Inflammatory macrophage treated with lipopolysaccharide for 4 hours (primary cell): Measurements from ENCODE around the gene TNN.
A peak's percentile ranks its signal among the peaks of the same experiment; 100 is the strongest.

ENCODE experiments used
- DNase-seq: peaks from one replicate; pipeline ENCODE4 v3.0.0-alpha.2; 2020

The TNN gene

DNA sequence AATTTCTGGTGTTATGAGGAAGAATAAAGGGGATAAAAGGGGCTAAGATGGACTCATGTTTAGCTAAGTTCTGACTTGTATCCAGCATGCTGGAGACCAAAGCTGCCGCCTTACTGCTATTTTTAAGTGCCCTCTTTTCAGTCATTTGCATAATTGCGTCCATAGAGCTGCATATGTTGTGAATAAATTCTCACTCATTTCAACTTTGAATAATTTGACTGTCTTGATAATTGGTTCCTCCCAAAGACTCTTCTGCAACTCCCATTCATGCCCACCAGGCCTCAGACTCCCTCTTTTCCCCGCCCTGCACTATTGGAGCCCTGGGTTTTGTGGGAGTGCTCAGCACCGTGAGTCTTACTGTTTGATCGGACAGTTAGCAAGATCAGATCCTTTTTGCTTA is 79.9 kb downstream of the TNN start:
- DNase-seq = no peak

DNA sequence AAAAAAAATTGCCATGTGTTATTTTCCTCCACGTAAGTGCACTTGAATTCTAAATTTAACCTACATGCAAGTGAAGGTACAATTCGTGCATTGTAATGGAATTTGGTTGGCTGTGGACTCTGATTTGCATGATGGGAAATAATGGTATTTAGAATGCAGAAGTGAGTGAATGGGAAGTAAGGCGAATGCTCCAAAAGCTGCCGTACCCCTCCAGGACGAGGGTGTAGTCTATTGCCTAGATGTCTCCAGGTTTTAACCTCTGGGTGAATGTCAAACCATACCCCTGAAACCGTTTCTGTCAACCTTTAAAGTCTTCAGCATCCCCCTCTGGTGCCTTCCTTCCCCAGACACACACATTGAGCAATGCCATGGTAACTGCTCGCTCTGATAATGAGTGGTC is 80.4 kb downstream of the TNN start:
- DNase-seq = no peak

DNA sequence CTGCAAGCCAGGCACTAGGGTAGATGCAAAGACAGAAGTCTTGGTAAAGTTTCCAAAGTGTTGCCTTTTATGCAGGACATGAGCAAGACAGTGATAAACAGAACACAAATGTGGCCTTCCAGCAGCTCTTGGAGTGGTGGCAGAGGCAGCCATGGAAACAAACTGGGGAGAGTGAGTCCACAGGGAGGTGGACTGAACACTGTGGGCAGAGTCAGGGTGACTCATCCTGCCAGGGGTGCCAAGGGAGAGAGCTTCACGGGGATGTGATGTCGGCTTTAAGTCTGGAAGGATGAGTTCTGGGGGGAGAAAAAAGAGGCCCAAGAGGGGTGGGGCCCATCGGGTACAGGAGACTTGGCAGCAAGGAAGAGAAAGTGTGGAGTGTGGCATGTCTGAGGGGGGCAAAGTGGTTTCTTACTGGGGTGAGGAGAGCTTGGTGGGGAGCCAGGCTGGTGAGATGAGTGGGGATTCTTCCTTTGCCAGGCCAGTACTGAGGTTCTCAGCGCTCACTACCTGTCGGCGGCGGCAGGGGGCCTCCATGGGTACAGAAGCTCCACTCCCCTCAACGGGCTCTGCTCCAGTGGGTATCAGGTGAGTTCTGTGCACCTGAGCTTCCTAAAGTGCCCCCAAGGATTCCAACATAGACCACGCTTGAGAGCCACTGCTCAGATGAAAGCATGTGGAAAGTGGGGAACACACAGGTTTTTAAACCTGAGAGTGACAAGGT is 83.1 kb downstream of the TNN start:
- DNase-seq = no peak

DNA sequence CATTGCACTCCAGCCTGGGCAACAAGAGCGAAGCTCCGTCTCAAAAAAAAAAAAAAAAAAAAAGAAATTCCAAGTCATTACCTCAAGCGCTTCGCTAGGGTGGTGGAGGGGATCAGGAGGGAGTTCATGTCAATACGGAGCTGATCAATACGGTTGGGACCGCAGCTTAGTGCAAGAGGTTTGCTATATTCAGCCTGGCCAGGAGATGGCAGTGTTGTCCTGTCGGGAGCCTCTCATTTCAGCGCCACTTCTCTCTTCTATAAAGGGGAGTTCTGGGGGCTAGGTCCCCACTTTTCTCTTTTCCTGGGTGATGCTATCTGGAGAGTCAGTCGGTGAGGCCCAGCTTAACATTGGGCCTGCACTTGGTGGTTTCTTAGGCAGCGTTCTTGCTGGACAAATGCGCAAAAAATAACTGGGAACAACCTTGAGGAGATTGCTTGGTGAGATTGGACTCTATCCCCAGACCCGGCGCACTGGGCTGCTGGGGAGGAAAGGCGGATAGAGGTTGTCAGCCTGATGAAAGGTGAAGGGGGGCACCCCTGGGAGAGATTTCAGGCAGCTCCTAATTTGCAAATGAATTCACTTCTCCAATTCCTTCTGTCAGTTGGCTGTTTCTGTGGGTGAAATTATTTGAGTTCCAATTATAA is 84.5 kb downstream of the TNN start:
- peak; percentile 38 for DNase-seq

DNA sequence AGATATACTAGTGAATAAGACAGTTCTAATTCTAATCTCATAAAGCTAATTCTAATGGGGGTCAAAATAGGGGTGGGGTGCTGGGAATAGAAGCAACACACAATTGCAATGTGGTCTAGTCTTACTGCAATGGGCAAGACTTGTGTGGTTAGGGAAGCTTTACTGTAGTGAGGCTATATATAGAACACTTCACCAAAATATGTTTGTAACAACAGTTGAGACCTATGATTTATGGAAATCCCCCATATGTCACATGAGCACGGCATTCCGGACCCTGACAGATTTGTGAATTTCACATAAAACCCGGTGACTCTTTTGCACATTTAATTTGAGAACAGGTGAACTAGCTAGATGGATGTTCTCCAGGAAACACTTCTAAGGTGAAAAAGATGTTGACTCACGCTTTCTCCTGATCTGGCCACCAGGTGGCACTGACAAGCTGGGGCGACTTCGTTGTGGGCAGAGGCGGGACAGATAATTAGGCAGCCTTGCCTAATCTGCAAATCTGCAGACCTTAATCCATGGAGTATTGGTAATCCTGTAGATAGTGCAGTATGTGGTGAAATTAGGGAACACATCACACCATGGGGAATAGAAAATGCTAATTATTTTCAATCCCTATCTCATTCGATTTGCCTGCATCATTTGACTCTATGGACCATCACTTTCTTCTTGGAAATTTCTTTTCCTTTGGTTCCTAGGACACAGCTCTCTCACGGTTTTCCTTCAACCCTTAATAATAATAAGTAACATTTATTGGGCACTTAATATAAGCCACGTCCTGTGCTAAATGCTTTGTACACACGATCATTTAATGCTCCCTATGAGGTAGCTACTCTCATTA is 87.2 kb downstream of the TNN start:
- DNase-seq = peak; percentile 57

DNA sequence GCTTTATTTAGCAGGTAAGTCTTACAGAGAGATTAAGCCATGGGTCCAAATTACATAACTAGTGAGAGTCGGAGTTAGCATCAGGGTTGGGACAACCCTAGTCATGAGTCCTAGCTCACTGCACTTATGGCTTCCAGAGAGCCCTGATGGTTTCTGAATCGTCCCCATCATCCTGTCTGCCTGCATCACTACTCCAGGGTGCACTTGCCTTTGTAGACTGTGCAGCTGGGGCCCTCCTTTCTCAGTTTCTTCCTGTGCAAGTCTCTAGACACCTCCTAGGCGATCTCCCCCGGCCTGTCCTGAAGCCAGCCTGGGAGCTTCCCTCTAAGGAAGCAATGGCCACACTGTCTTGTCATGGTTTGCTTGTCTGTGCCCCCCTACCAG is 87.8 kb downstream of the TNN start:
- no peak for DNase-seq

DNA sequence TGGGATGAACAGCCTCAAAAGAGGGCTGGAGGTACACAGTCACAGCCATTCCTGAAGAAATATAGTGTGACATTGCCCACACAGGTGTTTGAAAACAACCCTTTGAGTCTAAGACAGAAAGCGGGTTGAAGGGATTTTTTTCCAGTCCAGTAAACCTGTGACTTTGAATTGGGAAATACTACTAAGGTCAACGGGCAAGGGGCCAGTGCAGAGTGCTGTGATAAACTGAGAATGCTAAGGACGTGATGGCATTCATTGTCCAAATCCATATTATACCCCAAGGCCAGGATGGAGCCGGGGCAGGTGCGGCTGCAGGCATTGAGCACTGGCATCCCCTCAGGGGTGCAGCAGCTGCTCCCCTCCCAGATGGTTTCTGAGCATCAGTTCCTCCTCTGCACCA is 88.3 kb downstream of the TNN start:
- DNase-seq = no peak

DNA sequence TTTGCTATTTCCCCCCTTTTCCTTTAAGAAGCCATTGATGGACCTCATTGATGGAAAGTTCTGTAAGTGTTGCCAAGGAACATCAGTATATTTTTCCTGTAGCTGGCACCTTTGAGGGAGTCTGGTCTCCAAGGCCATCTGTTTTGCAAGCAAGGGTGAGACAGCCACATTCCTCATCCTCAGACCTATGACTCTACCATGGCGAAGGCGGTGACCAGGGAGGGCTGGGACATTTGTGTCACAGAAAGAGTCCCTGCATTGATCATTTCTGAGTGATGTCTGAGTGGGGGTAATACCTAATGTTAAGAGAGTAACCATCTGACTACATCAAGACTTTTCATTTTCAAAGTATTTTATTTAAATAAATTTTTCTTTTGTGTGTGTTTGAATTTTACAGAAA is 89.6 kb downstream of the TNN start:
- DNase-seq = no peak

DNA sequence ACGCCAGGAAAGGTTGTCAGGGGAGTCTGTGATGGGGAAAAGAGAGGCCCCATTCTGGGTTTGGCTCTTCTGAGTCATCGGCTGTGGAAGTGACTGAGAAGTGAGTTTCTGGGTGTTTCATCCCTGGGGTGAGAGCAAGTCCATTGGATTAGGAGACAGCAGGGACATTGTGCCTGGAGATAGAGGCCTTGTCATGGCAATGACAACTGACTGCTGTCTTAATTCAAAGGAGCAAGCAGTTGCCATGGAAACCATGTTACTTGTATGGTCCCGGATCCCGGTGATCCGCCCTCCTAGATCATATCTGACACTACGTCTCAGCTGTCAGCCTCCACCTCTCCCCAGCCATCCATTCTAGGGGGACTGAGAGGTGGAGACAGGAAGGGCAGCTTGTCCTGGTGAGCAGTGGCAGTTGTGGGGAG is 90.5 kb downstream of the TNN start:
- no peak for DNase-seq

DNA sequence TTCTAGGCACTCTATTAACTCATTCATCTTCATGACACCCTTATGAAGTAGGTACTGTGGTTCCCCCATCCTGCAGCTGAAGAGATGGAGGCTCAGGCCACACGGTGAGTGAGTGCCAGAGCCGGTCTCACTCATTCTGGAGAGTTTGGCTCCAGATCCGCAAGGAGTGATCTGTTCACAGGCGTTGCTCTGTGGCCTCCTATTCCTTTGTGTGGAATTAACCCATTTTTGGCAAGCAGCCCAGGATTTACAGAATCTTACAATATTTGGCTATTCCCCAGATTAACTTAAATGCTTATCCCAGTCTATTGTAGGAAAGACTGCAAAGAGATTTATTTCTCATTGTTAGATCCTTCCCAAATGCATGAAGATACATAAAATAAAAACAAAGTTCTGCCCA is 95.3 kb downstream of the TNN start:
- DNase-seq = no peak

DNA sequence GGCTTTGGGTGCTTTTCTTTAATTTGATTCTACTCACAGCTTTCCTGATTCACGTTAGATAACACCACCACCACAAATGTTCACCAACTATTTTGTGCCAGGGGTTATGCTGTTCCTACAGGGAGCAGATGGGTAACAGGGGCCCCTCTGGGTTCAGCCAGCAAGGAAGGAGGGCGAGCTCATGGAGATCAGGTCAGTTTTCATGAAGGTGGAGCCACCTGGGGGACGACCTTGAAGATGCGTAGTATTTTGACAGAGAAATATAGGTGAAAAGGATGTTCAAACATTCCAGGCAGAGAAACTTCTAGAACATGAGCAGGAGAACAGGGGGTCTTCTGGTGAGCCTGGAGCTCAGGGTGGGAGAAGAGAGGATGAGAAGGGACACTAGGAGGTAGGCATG is 96.1 kb downstream of the TNN start:
- DNase-seq = no peak

DNA sequence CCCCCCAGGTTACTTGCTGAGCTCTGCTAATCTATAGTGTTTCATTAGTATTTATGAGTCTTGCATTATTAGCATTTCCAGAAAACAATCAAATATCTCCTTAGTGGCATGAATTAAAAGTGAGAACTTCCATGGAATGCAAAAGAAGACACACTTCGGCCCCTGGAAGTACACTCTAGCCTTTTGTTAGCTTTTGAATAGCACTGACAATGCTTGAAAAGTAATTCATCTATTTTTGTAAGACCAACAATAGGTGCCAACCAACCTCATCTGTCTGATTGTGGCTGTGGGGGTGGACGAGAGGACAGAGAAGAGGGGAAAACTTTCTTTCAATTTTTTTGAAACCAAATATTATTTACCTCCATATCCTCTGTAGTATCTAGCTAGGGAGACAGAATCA is 97.1 kb downstream of the TNN start:
- no peak for DNase-seq

DNA sequence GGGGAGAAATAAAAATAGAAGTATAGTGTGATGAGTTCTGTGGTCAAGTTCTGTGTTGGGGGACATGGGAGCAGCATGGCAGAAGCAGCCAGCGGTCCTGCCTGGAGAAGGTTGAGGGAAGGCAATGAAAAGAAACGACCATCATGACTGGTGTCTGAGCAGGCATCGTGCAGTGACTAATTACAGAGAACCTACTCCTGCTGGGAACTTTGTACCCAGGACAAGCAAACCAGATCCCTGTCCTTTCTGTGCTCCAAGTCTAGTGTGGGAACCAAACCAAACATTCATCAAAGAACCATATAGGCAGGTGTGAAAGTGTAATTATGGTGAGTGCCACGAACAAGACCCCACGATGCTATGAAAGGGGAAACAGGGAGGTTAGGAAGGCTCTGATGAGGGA is 99.1 kb downstream of the TNN start:
- no peak for DNase-seq

DNA sequence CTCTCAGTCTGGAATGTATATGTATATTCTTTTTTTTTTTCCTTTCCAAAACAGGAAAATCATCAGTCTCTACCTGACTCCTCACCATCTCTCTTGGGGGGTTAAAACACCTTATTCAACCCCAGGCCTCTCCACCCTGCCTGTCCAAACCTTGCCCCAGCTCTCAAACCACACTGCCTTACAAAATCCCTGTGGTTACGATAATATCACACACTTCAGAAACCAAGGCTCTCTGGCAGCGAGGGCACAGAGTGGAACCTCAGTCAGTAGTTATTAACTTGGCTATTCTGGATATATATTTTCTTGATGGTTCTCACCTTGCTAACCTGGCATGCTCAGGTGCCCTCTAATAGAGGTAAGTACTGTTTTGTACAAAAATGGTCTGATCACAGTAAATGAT is 100.2 kb downstream of the TNN start:
- no peak for DNase-seq

DNA sequence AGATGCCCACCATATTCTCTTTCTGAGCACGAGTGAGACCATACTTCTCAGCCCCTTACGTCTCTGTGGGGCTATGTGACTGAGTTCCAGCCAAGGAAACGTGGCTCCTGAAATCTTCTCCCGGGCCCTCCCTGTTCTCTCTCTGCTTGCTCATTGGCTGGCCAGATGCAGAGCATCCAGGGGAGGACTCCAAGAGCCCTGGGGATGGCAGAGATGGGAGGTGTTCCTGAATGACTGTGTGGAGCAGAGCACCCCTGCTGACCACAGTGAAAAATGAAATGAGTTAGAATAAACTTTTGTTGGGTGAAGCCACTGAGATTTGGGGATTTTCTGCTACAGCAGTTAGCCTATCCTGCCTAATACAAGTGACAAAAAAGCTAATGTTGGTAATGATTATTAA is 101.1 kb downstream of the TNN start:
- DNase-seq = no peak

DNA sequence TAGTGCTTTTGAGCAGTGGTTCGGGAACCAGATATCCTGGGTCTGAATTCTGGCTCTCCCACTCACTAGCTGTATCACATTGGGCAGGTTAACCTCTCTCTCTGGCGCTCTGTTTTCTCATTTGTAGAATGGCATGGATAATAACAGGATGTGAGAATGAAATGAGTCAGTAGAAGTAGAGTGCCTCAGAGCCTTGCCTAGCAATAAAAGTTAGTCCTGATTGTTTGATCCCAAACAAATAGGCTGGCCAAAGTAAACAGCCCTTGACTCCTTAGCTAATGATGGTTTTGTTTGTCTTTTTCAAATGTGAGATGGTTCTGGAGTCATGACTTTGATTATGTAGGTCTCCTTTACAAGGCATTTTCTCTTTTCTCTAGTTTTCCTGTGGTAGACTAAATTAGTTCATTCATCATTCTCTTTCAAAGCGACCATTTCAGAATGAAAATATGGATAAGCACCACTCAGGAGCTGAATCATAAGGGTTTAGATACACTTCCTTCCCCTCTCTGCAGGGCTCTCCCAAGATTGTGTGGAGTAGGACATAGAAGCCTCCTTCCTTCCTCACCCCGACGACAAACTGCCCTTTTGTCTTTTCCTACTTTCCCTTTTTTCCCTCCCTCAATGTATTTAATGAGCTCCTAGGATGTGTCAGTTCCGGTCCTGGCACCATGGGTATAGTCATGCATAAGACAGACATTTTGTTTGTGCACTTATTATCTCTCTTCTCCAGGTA is 101.8 kb downstream of the TNN start:
- DNase-seq = no peak

DNA sequence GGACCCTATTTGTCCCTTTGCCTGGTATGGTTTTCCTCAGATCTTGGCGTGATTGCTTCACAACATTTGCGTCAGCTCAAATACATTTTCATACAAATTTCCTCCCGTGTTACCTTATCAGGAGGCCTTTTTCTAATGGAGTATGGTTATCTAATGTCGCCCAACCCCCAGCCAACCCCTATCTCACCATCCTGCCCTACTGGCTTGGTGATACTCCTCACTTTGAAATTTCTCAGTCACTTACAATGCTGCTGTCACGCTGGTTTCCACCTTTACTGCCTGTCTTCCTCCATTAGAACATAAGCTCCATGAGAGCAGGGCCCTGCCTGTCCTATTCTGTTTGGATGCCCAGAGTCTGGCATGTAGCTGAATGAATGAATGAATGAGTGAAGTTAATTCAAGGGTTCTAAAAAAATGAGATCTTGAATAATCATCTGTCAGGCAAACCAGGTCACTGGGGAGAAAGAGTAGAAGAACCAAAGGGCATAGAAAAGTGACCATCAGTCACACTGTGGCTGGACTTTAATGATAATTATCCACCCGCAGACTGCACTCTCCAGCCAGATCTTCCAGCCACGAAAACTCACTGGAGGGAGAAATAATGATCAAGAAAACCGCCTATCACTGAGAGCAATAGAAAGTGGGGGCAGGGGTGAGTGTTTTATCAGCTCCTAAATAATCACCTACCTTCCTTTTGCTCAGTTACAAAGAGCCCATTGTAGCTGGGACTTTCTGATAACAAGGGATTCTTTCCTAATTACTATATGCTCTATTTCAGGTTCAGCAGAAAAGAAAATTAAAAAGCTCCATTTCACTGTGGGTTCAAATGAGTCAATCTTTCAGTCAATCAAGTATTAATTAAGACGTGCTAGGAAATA is 103.6 kb downstream of the TNN start:
- no peak for DNase-seq

DNA sequence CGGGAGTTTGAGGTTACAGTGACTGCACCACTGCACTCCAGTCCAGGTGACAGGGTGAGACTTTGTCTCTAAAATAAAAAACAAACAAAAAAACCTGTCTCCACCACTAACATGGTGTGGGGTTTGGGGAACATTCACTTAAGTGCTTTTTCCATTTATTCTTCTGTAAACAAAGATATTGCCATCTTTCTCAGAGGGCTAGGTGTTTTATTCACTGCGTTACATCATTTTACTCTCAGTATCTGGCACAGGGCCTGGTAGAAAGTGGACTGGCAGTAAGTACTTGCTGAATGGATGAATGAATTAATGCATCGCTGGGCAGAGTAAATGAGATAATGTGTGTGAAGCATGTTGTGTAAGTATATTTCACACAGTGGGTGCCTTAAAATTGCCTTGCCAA is 104.9 kb downstream of the TNN start:
- no peak for DNase-seq

DNA sequence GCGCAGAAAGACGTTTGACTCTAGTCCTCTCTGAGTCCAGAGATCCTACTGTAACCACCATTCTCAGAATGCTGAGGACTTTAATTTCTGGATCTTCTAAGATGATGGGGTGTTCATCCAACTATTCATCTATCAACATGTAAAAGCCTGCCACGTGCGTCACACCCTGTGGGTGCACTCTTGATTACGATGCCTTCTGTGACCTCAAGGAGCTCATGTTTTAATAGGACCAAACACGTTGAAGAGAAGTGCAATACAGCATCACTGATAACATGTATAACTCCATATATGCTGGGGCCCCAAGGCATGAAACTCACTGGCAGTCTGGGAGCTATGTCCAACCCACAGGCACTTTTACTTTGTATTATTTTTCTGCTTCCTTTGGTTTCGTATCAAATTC is 105.9 kb downstream of the TNN start:
- DNase-seq = no peak

DNA sequence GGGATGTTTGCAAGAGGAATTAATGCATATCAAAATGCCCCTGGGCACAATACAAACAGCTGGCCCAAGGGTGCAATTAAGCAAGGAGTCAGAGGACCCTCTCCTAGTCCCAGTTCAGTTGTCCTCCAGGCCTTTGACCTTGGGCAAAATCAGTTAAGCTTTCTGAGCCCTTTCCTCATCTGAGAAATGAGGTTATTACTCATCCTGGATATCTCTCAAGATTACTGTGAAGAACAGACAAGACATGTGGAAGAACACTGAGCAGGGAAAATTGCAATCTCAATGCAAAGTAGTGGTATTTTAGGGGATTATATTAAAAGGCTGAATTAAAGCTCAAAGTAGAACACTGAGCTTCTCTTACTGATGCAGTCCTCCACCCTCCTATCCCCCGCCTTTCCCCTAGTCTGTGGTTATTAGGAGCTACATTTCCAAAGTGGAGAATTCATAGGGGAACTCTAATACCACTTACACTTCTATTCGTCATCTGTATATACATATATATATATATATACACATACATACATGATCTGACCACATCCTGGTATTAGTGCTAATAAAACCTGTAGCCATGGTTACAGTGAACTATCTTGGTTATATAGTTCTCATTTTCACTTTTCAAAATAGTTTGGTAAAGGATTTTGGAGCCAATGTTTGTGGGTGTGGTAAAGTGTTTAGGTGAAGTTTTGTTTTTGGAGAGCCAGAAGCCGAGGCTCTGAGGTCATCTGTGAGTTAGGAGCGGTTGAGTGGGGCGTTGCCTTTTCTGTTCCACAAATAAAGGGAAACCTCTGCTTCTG is 106.9 kb downstream of the TNN start:
- no peak for DNase-seq

DNA sequence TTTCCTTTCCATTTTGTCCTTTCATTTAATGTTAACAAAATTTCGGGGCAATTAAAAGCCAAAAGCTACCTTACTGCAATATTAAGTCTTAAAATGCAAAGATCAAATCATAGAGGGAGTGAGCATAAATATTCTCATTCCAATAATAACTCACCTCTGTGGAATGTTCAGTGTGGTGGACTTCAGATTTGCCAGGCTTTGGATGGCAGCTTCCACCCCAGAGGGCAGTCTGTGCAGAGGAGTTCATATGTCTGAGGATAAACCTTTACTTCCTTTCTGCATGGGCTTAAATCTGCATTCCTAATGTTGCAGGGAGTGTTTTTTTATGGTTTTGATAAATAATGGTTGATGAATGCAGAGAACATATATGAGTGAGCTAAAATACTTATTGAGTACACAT is 108.6 kb downstream of the TNN start:
- DNase-seq = no peak

DNA sequence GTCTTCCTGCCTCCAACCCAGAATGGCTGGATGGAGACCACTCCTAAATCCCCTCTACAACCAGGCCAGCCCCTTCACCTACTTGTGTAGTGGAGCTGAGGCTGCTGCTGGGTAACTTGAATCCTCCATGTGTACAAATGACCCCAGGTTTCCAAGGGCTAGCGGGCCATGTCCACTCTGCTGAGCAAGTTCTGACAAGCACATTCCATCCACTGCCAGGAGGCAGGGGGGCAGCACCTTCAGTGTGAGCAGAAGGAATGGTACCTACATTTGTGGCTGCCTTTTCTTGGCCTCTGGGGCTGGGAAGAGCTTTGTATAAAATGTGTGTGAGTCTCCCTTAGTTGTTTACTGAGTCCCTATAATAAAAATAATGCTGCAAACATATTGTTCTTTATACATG is 110.4 kb downstream of the TNN start:
- DNase-seq = no peak
